Lower lobe of right lung (tissue), 2 donors: Measurements from ENCODE around the gene SHISAL1. TPM values are rescaled to one million over a fixed set of nuclear protein-coding genes. Genes with fewer than 3 reads are reported as not detected.

Source experiments
- ATAC-seq, 2 donors: fragments of 200-7000 bp; cut with Tn5 transposase; one replicate each; pipeline ENCODE4 v1.9.1; 2020 to 2022; ENCODE audit warnings: mild to moderate bottlenecking in 2 of 2, moderate library complexity in 2 of 2
- DNase-seq: peaks from one replicate; pipeline ENCODE4 v3.0.0-alpha.2; 2020
- H3K27ac ChIP-seq: fragments of 200-600 bp; one replicate; pipeline ENCODE4 v1.8.0; 2022
- H3K27me3 ChIP-seq: fragments of 200-600 bp; one replicate; pipeline ENCODE4 v1.8.0; 2022; ENCODE audit warnings: low read depth
- H3K36me3 ChIP-seq: fragments of 200-600 bp; one replicate; pipeline ENCODE4 v1.8.0; 2022; ENCODE audit warnings: mild to moderate bottlenecking
- H3K4me1 ChIP-seq: fragments of 200-600 bp; one replicate; pipeline ENCODE4 v1.8.0; 2022
- H3K4me3 ChIP-seq: fragments of 200-600 bp; one replicate; pipeline ENCODE4 v1.8.0; 2022; ENCODE audit warnings: mild to moderate bottlenecking
- H3K9me3 ChIP-seq: fragments of 200-600 bp; one replicate; pipeline ENCODE4 v1.8.0; 2022
- intact Hi-C: fragments of 100-400 bp; cut with DNase I; formaldehyde crosslinking; loops from one replicate; pipeline ENCODE4 v1.11.0; 2022
- total RNA-seq: library from RNA; stranded (reverse); fragmentation: NEBNext Ultra II Directional; extraction: Animal tissue kit (Norgen Biotek cat#: 25700); gene quantifications from one replicate; pipeline ENCODE4 v1.2.1, GENCODE V29; 2021
- TF ChIP-seq, protein P1 (sequence below): fragments of 200-600 bp; IDR thresholded peaks from one replicate; pipeline ENCODE4 v1.8.0; 2022; ENCODE audit warnings: antibody characterized with exemption, mild to moderate bottlenecking
- donor health status: DM: no; HTN: yes; CAD: no; lungs with severe emphysema.

SHISAL1 gene
- total RNA-seq, 1 donor from 2014 or later = 0.32 TPM

DNA sequence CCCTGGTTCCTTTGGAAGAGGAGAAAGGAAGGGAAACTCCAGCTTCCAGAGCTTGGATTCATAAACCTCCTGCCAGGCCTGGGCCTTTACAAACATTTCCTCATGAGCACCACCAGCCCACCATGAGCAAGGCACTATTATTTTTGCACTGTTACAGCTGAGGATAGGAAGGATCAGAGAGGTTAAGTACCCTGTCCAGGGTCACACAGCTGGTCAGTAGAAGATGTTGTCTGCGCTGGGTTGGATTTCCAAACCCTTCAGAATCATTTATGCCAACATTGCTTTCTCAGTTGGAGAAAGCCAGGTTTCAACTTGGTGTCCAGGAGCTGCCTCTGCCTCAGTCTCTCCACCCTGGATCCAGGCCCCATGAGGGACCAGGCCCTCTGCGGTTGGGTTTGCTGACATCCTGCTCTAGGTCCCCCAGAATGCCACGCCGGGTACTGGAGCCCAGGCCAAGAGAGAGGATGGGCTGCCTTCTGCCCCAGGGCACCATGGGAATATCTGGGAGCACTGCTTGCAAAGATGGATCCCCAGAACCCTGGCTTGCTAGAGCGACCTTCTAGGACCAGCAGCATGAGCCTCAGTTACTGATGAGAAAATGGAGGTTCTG is 29.7 kb upstream of the SHISAL1 start:
- H3K27ac ChIP-seq = peak overlapping the region; percentile 36
- H3K4me1 ChIP-seq = peaks cover 9% of the 10 kb centered on the region
- intact Hi-C loops = no loop called here
- ATAC-seq (no peak), DNase-seq (no peak)
- H3K4me3 ChIP-seq = no peak overlapping the region
- H3K27me3 ChIP-seq = no peaks in the 10 kb centered on the region
- no peaks in the 10 kb centered on the region for H3K36me3 ChIP-seq
- no peaks in the 10 kb centered on the region for H3K9me3 ChIP-seq
- TF ChIP-seq, protein P1, sequence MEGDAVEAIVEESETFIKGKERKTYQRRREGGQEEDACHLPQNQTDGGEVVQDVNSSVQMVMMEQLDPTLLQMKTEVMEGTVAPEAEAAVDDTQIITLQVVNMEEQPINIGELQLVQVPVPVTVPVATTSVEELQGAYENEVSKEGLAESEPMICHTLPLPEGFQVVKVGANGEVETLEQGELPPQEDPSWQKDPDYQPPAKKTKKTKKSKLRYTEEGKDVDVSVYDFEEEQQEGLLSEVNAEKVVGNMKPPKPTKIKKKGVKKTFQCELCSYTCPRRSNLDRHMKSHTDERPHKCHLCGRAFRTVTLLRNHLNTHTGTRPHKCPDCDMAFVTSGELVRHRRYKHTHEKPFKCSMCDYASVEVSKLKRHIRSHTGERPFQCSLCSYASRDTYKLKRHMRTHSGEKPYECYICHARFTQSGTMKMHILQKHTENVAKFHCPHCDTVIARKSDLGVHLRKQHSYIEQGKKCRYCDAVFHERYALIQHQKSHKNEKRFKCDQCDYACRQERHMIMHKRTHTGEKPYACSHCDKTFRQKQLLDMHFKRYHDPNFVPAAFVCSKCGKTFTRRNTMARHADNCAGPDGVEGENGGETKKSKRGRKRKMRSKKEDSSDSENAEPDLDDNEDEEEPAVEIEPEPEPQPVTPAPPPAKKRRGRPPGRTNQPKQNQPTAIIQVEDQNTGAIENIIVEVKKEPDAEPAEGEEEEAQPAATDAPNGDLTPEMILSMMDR = no peak

DNA sequence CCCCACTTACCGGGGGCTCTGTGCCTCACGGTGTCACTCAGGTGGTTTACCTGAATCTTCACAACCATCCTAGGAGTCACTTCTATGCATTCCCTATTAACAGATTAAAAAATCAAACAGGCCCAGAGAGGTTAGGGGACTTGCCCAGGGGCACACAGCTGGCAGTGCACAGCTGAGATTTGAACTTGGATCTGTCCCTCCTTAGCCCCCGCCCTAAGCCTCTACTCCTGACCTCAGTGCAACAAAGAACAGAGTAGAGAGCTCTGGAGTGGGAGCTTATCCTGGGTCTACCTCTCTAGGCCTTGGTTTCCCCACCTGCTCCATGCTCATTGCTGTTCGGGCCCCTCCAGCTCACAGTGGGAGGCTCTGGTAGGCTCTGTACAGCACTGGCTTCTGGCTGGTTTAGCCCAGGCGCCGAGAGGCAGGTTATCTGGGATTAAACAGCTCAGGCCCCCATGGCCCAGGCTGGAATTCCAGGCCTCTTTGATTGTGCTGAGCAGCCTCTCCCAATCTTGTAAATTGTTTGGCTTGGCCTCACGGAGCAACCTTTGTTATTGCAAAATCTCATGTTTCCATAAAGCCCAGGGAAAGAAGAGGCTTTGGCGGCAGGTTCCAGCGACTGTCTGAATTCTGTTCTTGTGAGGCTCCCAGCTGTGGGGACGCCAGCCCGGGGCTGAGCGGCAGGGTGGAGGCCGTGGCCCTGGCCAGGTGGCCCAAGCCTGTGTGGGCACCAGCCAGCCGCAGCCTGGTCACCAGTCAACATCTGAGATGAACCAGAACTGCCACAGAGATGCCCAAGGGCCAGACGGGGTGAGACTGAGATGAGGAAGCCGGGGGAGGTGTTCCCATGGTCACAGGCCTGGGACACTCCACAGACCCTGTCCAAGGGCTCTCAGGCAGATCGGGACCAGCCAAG is 28.9 kb upstream of the SHISAL1 start:
- Histone ChIP-seq H3K4me3 (no peak overlapping the region), H3K4me1 (peaks cover 9% of the 10 kb centered on the region), H3K36me3 (no peaks in the 10 kb centered on the region), H3K27me3 (no peaks in the 10 kb centered on the region), H3K9me3 (no peaks in the 10 kb centered on the region), H3K27ac (peak overlapping the region; percentile 36)
- intact Hi-C loops = no loop called here
- TF ChIP-seq, protein P1 = no peak
- no peak for DNase-seq
- ATAC-seq = peak; percentile 52 to 64

DNA sequence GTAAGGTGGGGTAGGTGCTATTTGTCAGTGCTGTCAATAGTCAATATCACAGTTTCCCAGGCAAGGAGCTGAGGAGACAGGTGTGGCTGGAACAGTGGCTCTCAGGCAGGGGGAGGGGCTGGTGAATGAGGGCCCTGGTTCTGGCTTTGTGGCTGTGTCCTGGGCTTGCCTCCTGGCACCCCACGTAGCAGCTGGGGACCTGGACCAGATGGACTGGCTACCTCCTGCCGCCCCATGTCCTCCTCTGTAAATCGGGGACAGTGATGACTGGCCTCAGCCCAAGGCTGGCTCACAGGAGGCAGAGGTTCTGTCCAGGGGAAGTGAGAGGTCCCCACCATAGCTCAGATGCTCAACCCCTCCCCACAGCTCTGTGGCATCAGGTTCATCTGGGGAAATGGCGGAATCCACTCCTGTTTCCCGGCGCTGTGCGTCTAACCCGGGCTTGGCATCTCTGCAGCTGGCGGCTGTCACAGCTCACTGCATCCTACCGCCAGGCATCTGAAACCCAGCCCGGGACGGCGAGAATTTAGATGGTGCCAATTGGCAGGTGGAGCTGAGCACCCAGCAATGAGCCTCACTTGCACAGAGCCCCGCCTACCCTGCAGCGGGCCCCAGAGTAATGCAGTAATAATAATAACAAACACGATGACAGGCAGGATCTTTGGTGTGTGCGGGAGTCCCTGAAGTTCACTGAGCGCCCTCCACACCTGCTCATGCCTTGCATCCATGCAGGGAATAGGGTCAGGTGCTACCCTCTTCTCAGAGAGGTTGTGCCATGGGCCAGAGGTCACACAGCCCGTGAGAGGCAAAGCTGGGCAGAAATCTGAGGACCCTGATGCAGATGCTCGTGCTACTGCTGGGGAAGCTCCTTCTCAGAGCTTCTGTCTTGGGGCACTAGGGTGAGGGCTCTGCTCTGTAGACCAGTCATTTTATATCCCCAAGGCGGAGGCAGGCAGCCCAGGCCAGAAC is 27.8 kb upstream of the SHISAL1 start:
- Histone ChIP-seq H3K27ac (no peak overlapping the region), H3K27me3 (no peaks in the 10 kb centered on the region), H3K36me3 (no peaks in the 10 kb centered on the region), H3K4me1 (peaks cover 9% of the 10 kb centered on the region), H3K4me3 (no peak overlapping the region), H3K9me3 (no peaks in the 10 kb centered on the region)
- intact Hi-C loops = no loop called here
- DNase-seq = no peak
- TF ChIP-seq, protein P1 = no peak
- no peak for ATAC-seq

DNA sequence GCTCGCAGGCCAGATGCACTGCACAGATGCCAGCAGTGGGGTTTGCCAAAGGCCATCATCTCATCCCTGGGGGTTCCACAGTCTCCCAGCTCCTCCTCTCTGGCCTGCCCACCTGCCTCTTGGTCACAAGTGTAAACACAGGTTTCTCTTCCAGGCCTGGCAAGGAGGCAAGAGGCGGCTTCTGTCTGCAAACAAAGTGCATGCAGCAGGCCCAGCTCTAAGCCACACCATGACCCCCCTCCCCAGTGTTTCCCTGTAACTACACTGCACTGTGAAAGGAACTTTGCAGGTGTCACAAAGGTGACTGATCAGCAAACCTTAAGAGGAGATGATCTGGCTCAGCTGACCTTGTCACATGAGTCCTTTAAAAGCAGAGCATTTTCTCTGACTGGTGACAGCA is 26.2 kb upstream of the SHISAL1 start:
- DNase-seq (no peak), ATAC-seq (no peak)
- Histone ChIP-seq H3K9me3 (no peaks in the 10 kb centered on the region), H3K27me3 (peaks cover under 1% of the 10 kb centered on the region), H3K36me3 (no peaks in the 10 kb centered on the region), H3K4me1 (peaks cover 9% of the 10 kb centered on the region), H3K27ac (no peak overlapping the region), H3K4me3 (no peak overlapping the region)
- intact Hi-C loops = no loop called here
- TF ChIP-seq, protein P1 = no peak

DNA sequence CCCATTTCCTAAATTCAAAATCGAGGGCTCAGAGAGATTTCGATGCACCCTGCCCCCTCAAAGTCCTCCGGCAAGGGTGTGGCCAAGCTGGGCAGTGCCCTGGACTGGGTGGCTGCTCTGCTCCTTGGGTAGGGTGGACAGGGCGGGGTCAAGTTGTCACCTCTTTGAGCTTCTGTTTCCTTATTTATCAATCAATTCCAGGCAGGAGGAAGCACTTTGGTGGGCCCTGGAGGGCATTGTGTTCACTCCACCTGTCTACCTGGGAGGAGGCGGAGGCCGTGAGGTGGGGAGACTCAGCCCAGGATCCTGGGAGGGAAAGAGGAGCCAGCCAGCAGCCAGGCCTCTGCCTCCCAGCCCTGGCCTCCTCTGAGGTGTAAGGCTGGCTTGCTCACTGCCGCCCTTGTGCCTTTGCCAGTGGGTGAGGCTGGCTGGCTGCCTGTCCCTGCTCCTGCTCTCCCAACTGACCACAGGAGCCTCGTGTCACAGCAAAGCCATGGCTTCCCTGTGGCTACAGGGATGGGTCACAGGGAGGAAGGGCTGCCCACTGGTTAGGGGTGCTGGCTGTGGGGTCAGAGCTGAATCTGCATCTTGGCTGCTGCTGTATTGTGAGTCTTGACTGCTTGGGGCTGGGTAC is 25.5 kb upstream of the SHISAL1 start:
- Histone ChIP-seq H3K27me3 (peaks cover 6% of the 10 kb centered on the region), H3K4me1 (peaks cover 9% of the 10 kb centered on the region), H3K4me3 (no peak overlapping the region), H3K9me3 (no peaks in the 10 kb centered on the region), H3K36me3 (no peaks in the 10 kb centered on the region), H3K27ac (no peak overlapping the region)
- intact Hi-C loops = no loop called here
- no peak for ATAC-seq
- no peak for DNase-seq
- TF ChIP-seq, protein P1 = no peak
